OCI-LY3 (cell line): Measurements from ENCODE around the gene CTNNA3.

ENCODE experiments used
- CTCF ChIP-seq: fragments of 200-600, 300-600 bp; sonication (generic); IDR thresholded peaks from 2 replicates; pipeline ENCODE4 v1.5.1; 2014; ENCODE audit warnings: antibody characterized with exemption, low read length, low read depth
- EZH2phosphoT487 ChIP-seq: fragments of 200-600 bp; shearing (Covaris generic); IDR thresholded peaks from 2 replicates; pipeline ENCODE4 v1.6.1; 2018; ENCODE audit warnings: antibody characterized with exemption, mixed run types, low read depth

DNA sequence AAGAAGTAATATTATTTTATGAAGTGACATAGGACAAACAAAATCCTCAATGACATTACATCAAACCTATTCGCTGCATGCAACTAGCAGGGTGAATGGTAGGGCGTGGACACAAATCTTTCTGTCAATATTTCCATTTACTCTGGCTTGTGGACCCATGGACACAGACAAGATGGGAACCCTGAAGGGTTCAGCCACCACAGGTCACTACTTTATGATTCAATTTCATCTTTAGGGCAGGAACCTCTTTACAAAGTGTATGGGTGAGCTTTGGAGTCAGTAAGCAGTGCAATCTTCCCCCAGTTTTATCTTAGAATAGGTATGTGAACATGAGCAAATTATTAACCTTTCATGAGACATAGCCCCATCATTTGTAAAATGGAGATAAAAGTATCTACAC is 1752.5 kb downstream of the CTNNA3 start:
- TF ChIP-seq CTCF = no peak
- TF ChIP-seq EZH2phosphoT487 = no peak
